Measurements from ENCODE around the gene GAK.
A peak's percentile ranks its signal among the peaks of the same experiment; 100 is the strongest.

Gene GAK

GRCh38 chr4:964346-965025, 32.4 kb upstream of the GAK start:
- DNase-seq (ENCODE audit: low spot score) = no peak

- no peak for DNase-seq (ENCODE audit: low spot score)
Measured at GRCh38 chr4:963276-964225, 31.4 kb upstream of the GAK start.

GRCh38 chr4:962231-963208, 30.4 kb upstream of the GAK start:
- no peak for DNase-seq (ENCODE audit: low spot score)

- DNase-seq (ENCODE audit: low spot score) = peak; percentile 74
Measured at GRCh38 chr4:961351-962230, 29.5 kb upstream of the GAK start.

- no peak for DNase-seq (ENCODE audit: low spot score)
Measured at GRCh38 chr4:960636-961350, 28.7 kb upstream of the GAK start.

- no peak for DNase-seq (ENCODE audit: low spot score)
Measured at GRCh38 chr4:960140-960635, 28.1 kb upstream of the GAK start.

- DNase-seq (ENCODE audit: low spot score) = no peak
Measured at GRCh38 chr4:959338-960139, 27.4 kb upstream of the GAK start.

GRCh38 chr4:958696-959337, 26.7 kb upstream of the GAK start:
- no peak for DNase-seq (ENCODE audit: low spot score)

- no peak for DNase-seq (ENCODE audit: low spot score)
Measured at GRCh38 chr4:958314-958665, 26.2 kb upstream of the GAK start.

- peak; percentile 84 for DNase-seq (ENCODE audit: low spot score)
Measured at GRCh38 chr4:957581-958313, 25.6 kb upstream of the GAK start.

- no peak for DNase-seq (ENCODE audit: low spot score)
Measured at GRCh38 chr4:957231-957580, 25.1 kb upstream of the GAK start.

- DNase-seq (ENCODE audit: low spot score) = no peak
Measured at GRCh38 chr4:956531-957230, 24.6 kb upstream of the GAK start.

- DNase-seq (ENCODE audit: low spot score) = no peak
Measured at GRCh38 chr4:955931-956381, 23.8 kb upstream of the GAK start.

GRCh38 chr4:955161-955921, 23.2 kb upstream of the GAK start:
- no peak for DNase-seq (ENCODE audit: low spot score)

- DNase-seq (ENCODE audit: low spot score) = no peak
Measured at GRCh38 chr4:954211-955020, 22.3 kb upstream of the GAK start.

- DNase-seq (ENCODE audit: low spot score) = no peak
Measured at GRCh38 chr4:953574-953915, 21.4 kb upstream of the GAK start.
